ENCODE data around the gene PLEKHG2. TPM values are rescaled to one million over a fixed set of nuclear protein-coding genes. Genes with fewer than 3 reads are reported as not detected.

The PLEKHG2 gene
- total RNA-seq, 1 donor: 25.0 TPM

DNA sequence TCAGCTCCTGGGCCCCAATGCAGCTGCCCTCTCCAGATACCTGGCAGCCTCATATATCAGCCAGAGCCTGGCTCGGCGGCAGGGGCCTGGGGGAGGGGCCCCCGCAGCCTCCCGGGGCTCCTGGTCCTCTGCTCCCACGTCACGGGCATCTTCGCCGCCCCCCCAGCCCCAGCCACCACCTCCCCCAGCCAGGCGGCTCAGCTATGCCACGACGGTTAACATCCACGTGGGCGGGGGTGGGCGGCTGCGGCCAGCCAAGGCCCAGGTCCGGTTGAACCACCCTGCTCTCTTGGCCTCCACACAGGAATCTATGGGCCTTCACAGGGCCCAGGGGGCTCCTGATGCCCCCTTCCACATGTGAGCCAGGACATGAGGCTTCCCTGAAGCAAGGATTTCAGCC lies 12.5 kb downstream of the PLEKHG2 start:
- TF ChIP-seq, protein P1, sequence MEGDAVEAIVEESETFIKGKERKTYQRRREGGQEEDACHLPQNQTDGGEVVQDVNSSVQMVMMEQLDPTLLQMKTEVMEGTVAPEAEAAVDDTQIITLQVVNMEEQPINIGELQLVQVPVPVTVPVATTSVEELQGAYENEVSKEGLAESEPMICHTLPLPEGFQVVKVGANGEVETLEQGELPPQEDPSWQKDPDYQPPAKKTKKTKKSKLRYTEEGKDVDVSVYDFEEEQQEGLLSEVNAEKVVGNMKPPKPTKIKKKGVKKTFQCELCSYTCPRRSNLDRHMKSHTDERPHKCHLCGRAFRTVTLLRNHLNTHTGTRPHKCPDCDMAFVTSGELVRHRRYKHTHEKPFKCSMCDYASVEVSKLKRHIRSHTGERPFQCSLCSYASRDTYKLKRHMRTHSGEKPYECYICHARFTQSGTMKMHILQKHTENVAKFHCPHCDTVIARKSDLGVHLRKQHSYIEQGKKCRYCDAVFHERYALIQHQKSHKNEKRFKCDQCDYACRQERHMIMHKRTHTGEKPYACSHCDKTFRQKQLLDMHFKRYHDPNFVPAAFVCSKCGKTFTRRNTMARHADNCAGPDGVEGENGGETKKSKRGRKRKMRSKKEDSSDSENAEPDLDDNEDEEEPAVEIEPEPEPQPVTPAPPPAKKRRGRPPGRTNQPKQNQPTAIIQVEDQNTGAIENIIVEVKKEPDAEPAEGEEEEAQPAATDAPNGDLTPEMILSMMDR (IDR thresholded peaks at IDR 0.05; ENCODE audit: insufficient read depth, low read depth, low read length): no peak

DNA sequence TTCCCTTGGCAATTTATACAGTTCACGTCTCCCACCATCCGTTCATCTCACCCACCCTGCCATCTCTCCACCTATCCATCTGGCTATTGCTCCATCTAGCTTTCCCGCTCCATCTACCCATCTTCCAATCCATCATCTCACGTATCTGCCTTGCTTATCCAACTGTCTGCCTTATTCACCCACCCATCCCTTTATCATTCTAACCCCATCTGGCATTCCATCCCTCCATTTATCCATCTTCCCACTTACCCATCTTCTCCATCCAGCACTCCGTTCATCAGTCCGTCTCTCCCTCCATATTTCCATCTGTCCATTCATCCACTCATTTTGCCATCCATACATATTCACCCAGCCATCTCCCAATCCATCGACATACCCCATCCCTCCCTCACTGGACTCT lies 13.3 kb downstream of the PLEKHG2 start:
- DNase-seq (ENCODE audit: low read depth): no peak
- TF ChIP-seq, protein P1 (IDR thresholded peaks at IDR 0.05; ENCODE audit: insufficient read depth, low read depth, low read length): no peak
- no peak overlapping the region for H3K4me3 ChIP-seq (ENCODE audit: low read depth, low read length)

More for the DNA sequence above, 12.5 kb downstream of the PLEKHG2 start:
- H3K4me3 ChIP-seq (ENCODE audit: low read depth, low read length): no peak overlapping the region
- no peak for DNase-seq (ENCODE audit: low read depth)

DNA sequence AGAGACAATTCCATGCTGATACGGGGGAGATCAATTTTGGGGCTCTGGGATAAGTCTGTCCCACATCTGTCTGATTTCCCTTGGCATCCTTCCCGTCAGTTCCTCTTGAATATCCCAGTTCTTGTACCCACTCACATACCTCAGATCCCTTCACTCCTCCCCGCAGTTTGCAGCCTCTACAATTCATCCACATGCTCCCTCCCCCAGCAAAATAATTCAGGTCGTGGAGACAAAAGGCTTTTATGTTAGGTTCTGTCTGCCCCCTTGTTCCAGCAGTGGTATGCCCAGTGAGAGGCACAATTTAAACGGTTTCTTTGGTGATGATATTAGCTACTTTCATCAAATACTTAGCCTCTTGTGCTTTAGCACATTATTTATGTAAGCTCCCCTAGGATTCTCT lies 13.7 kb downstream of the PLEKHG2 start:
- no peak for DNase-seq (ENCODE audit: low read depth)
- no peak overlapping the region for H3K4me3 ChIP-seq (ENCODE audit: low read depth, low read length)
- TF ChIP-seq, protein P1 (IDR thresholded peaks at IDR 0.05; ENCODE audit: insufficient read depth, low read depth, low read length): no peak

DNA sequence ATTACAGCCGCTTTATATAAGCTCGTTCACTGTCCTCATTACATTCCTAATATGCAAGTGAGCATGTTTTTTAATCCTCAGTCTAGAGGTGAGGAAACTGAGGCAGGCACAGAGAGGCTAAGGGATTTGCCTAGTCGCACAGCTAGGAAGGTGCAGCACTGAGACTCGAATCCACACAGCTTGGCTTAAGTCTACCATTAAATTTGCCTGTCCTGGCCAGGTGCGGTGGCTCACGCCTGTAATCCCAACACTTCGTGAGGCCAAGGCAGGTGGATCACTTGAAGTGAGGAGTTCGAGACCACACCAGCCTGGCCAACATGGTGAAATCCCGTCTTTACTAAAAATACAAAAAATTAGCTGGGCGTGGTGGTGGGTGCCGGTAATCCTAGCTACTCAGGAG lies 15.2 kb downstream of the PLEKHG2 start:
- no peak overlapping the region for H3K4me3 ChIP-seq (ENCODE audit: low read depth, low read length)

DNA sequence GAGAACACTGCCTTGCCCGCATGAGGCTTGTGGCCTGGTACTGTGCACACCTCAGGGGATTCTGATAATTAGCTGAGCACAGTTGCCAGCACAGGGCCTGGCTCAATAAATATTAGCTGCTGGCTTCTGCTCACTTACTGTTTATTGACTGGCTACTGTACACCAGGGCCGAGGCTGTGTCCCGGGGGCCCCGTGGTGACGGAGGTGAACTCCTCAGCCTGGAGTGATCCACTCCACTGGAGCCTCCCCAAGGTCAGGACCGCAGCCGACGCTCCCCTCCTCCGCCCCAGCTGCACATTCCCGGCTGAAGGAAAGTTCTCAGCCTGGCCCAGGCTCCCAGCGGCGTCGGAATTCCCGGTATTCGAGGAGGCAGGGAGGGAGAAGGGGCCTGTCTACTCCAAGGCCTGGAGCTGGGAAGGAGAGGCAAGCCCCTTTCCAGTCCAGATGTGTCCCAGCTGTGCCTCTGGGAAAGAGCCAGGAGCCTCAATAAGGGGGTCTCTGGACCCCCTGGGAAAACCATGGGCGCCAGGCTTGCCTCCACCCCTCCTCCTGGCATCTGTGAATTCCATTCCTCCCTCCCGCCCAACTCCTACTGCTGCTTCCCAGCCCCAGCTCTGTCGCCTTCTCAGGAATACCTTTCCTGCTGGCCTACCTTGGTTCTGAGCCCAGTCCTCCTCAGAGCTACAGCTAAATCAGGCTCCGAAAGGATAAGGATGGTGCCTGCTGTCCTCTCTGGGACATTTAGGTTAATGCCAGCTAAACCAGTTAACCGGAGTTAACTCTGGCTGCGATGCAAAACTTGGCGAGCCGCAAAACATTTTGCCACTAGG lies 16.0 kb downstream of the PLEKHG2 start:
- TF ChIP-seq, protein P1 (IDR thresholded peaks at IDR 0.05; ENCODE audit: insufficient read depth, low read depth, low read length): no peak
- H3K4me3 ChIP-seq (ENCODE audit: low read depth, low read length): no peak overlapping the region
- peak; percentile 96 for DNase-seq (ENCODE audit: low read depth)

More for the DNA sequence above, 15.2 kb downstream of the PLEKHG2 start:
- no peak for DNase-seq (ENCODE audit: low read depth)
- TF ChIP-seq, protein P1 (IDR thresholded peaks at IDR 0.05; ENCODE audit: insufficient read depth, low read depth, low read length): no peak

DNA sequence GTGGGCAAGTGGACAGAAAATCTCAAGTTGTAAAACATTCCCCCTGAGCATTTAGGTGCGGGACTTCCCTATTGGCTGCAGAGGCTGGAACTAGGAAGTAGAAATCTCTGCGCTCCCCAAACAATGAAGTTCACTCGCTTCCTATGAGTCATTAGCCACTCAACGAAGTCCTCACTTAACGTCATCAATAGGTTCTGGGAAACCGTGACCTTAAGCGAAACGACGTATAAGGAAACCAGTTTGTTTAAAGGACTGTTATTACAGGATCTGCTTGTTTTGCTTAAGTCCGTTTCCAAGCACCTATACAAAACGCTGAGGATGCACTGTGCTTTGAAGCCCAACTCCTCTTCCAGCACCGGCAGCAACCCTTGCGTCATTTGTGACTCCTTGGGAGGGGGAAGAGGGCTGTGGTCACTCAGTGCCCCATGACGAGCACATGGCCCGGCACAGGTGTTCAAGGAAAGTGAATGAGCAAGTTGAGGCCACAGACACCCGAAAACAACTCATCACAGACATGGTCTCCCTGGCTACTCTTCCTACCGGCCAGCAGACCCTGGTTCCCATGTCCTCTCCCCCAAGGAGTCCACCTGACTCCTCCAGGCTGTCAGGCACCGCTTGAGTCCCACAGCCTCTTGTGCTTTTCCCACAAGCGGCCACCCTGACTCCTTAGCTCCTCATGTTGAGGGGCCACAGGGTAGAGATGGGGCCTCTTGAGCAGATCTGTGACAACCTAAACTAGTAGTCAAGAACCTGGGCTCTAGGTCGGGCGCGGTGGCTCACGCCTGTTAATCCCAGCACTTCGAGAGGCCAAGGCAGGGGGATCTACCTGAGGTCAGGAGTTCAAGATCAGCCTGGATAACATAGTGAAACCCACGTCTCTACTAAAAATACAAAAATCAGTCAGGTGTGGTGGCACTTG lies 18.5 kb downstream of the PLEKHG2 start:
- DNase-seq (ENCODE audit: low read depth): peak; percentile 98
- H3K4me3 ChIP-seq (ENCODE audit: low read depth, low read length): no peak overlapping the region
- TF ChIP-seq, protein P1 (IDR thresholded peaks at IDR 0.05; ENCODE audit: insufficient read depth, low read depth, low read length): no peak
